Spleen (tissue), 11 donors: ENCODE results near the gene CPA4. TPM values are rescaled to one million over a fixed set of nuclear protein-coding genes. Genes with fewer than 3 reads are reported as not detected.

Experiments
- DNase-seq: peaks from one replicate; pipeline ENCODE4 v3.0.0-alpha.2; 2020
- H3K27ac ChIP-seq, 8 donors: fragments of 200-600 bp; sonication (generic) in 7 of 8; 1 replicate in 4 of 8; 2 replicates in 4 of 8; pipeline versions ENCODE4 v1.5.0 to v1.8.0; 2016 to 2021; ENCODE audit warnings: inconsistent platforms in 4 of 8, mild to moderate bottlenecking in 4 of 8, moderate library complexity in 1 of 8
- H3K27me3 ChIP-seq, 7 donors: fragments of 200-600 bp; sonication (generic) in 6 of 7; replicated peaks in 1 of 7; 1 replicate in 4 of 7; 2 replicates in 3 of 7; pipeline versions ENCODE4 v1.5.0 to v1.8.0; 2016 to 2021; ENCODE audit warnings: inconsistent platforms in 3 of 7, mild to moderate bottlenecking in 1 of 7
- H3K36me3 ChIP-seq, 6 donors: fragments of 200-600 bp; sonication (generic) in 5 of 6; 1 replicate in 4 of 6; 2 replicates in 2 of 6; pipeline versions ENCODE4 v1.5.0 to v1.8.0; 2016 to 2021; ENCODE audit warnings: inconsistent platforms in 2 of 6
- H3K4me1 ChIP-seq, 6 donors: fragments of 200-600 bp; sonication (generic) in 5 of 6; 1 replicate in 3 of 6; 2 replicates in 3 of 6; pipeline versions ENCODE4 v1.5.0 to v1.8.0; 2016 to 2021; ENCODE audit warnings: inconsistent platforms in 3 of 6
- H3K4me3 ChIP-seq, 8 donors: fragments of 200-600 bp; sonication (generic) in 7 of 8; 1 replicate in 4 of 8; 2 replicates in 4 of 8; pipeline versions ENCODE4 v1.5.0 to v1.8.0; 2016 to 2021; ENCODE audit warnings: inconsistent platforms in 4 of 8, mild to moderate bottlenecking in 4 of 8, moderate library complexity in 2 of 8
- H3K9me3 ChIP-seq, 8 donors: fragments of 200-600 bp; sonication (generic) in 7 of 8; 1 replicate in 4 of 8; 2 replicates in 4 of 8; pipeline versions ENCODE4 v1.5.0 to v1.8.0; 2016 to 2021; ENCODE audit warnings: inconsistent platforms in 4 of 8
- CTCF ChIP-seq, 11 experiments: fragments of 200-600 bp in 7 of 11; fragments of 450-650 bp in 4 of 11; sonication (generic) in 4 of 11; IDR thresholded peaks in 8 of 11; conservative IDR thresholded peaks in 3 of 11; 1 replicate in 7 of 11; 2 replicates in 4 of 11; pipeline versions ENCODE4 v1.4.0 to v1.8.0; 2016 to 2021; ENCODE audit warnings: antibody characterized with exemption in 11 of 11, inconsistent platforms in 4 of 11, mild to moderate bottlenecking in 1 of 11
- POLR2A ChIP-seq, 3 donors: fragments of 450-650 bp; IDR thresholded peaks; one replicate each; pipeline ENCODE4 v1.5.1; 2017; ENCODE audit warnings: antibody characterized with exemption in 3 of 3, mild to moderate bottlenecking in 1 of 3
- POLR2AphosphoS5 ChIP-seq, 3 donors: sonication (generic); formaldehyde crosslinking; IDR thresholded peaks; one replicate each; pipeline ENCODE4 v1.5.1; 2017; ENCODE audit warnings: antibody characterized with exemption in 3 of 3
- WGBS, 5 donors: extraction: QIAGEN DNeasy Blood & Tissue Kit in 3 of 5; methylation state at CpG; one replicate each; pipeline versions ENCODE4 v1.1.5 to v1.1.7; 2013 to 2018; 5-methylcytosine and 5-hydroxymethylcytosine counted together
- intact Hi-C: fragments of 100-400 bp; cut with DNase I; formaldehyde crosslinking; loops from one replicate; pipeline ENCODE4 v1.15.0; 2023; ENCODE audit warnings: low total_unique reads
- polyA plus RNA-seq, 3 donors: library from polyadenylated mRNA; stranded (reverse); fragments of 200-250 nt; gene quantifications; one replicate each; pipeline ENCODE4 v1.2.1, GENCODE V29; 2013
- total RNA-seq, 7 donors: library from RNA; depleted of rRNA in 3 of 7; stranded (reverse); fragments of >200 nt in 3 of 7; fragmentation: NEBNext Ultra II Directional in 4 of 7; extraction: Animal tissue kit (Norgen Biotek cat#: 25700) in 4 of 7; gene quantifications; one replicate each; pipeline versions ENCODE4 v1.1.0 to v1.2.1, GENCODE V29; 2016 to 2021
- donor health status: healthy with polysubstance abuse.
- donor health status: DM: no; HTN: no; CAD: no; lungs with moderate emphysema.
- donor health status: DM: no; HTN: no; CAD: no.
- donor health status: Bipolar disorder and iron deficiency.
- donor health status: healthy.
- donor health status: DM: no; HTN: no; CAD: no.
- donor health status: DM: yes; HTN: yes; CAD: no.

The CPA4 gene
- total and polyA plus RNA-seq, 10 donors, result 0.15 to 3.3 (median 0.78) TPM

GRCh38 chr7:130303127-130303526 is 10.2 kb downstream of the CPA4 start:
- Histone ChIP-seq H3K27me3 (no peaks in the 10 kb centered on the region), H3K36me3 (no peaks in the 10 kb centered on the region), H3K4me3 (no peak overlapping the region), H3K4me1 (no peaks in the 10 kb centered on the region), H3K9me3 (no peaks in the 10 kb centered on the region), H3K27ac (no peak overlapping the region)
- no peak for DNase-seq
- 56 to 65% (median 57%) methylated on average over 2 of the region's 2 CpGs for WGBS, 5 donors
- TF ChIP-seq CTCF (IDR thresholded peaks at IDR 0.05 in 8 of 11, conservative IDR thresholded peaks at IDR 0.05 in 3 of 11), result no peak
- no peak for TF ChIP-seq POLR2AphosphoS5 (IDR thresholded peaks at IDR 0.05)
- TF ChIP-seq POLR2A (IDR thresholded peaks at IDR 0.05), result no peak
- intact Hi-C loops, result no loop called here

- no peak overlapping the region for H3K27ac ChIP-seq
- no peaks in the 10 kb centered on the region for H3K4me1 ChIP-seq
- H3K27me3 ChIP-seq, result no peaks in the 10 kb centered on the region
- no peak for TF ChIP-seq CTCF (IDR thresholded peaks at IDR 0.05 in 8 of 11, conservative IDR thresholded peaks at IDR 0.05 in 3 of 11)
- TF ChIP-seq POLR2AphosphoS5 (IDR thresholded peaks at IDR 0.05), result no peak
- no peak for TF ChIP-seq POLR2A (IDR thresholded peaks at IDR 0.05)
- no peak overlapping the region for H3K4me3 ChIP-seq
- WGBS, 5 donors, result 32 to 50% (median 40%) methylated on average over 5 of the region's 5 CpGs
- DNase-seq, result no peak
- intact Hi-C loops, result no loop called here
- H3K9me3 ChIP-seq, result no peaks in the 10 kb centered on the region
- H3K36me3 ChIP-seq, result no peaks in the 10 kb centered on the region
Observed at GRCh38 chr7:130303551-130303950, 10.6 kb downstream of the CPA4 start.

GRCh38 chr7:130303982-130304381 is 11.0 kb downstream of the CPA4 start:
- no peaks in the 10 kb centered on the region for H3K27me3 ChIP-seq
- H3K9me3 ChIP-seq, result no peaks in the 10 kb centered on the region
- H3K27ac ChIP-seq, result no peak overlapping the region
- no peaks in the 10 kb centered on the region for H3K4me1 ChIP-seq
- no peak for DNase-seq
- intact Hi-C loops, result no loop called here
- H3K36me3 ChIP-seq, result no peaks in the 10 kb centered on the region
- H3K4me3 ChIP-seq, result no peak overlapping the region
- no peak for TF ChIP-seq CTCF (IDR thresholded peaks at IDR 0.05 in 8 of 11, conservative IDR thresholded peaks at IDR 0.05 in 3 of 11)
- WGBS, 5 donors, result 92 to 97% (median 96%) methylated on average over 5 of the region's 5 CpGs

GRCh38 chr7:130304878-130305277 is 11.9 kb downstream of the CPA4 start:
- no peak for TF ChIP-seq POLR2A (IDR thresholded peaks at IDR 0.05)
- TF ChIP-seq CTCF (IDR thresholded peaks at IDR 0.05 in 8 of 11, conservative IDR thresholded peaks at IDR 0.05 in 3 of 11), result no peak
- TF ChIP-seq POLR2AphosphoS5 (IDR thresholded peaks at IDR 0.05), result no peak
- intact Hi-C loops, result no loop called here
- no peaks in the 10 kb centered on the region for H3K36me3 ChIP-seq
- no peak for DNase-seq
- 83 to 95% (median 93%) methylated on average over 3 of the region's 3 CpGs for WGBS, 5 donors
- H3K27me3 ChIP-seq, result no peaks in the 10 kb centered on the region
- H3K4me1 ChIP-seq, result no peaks in the 10 kb centered on the region
- H3K4me3 ChIP-seq, result no peak overlapping the region
- H3K27ac ChIP-seq, result no peak overlapping the region
- no peaks in the 10 kb centered on the region for H3K9me3 ChIP-seq
